OCI-LY7 (cell line): ENCODE results near the gene NOL9. TPM values are rescaled to one million over a fixed set of nuclear protein-coding genes. Genes with fewer than 3 reads are reported as not detected.

Experiments
- BruUV-seq: library from RNA; stranded (reverse); fragments of 400-500 nt; replicated peaks from 2 replicates; lab custom pipeline; 2021; lab: Mats Ljungman, UMichigan
- CTCF ChIA-PET: fragments of 300-600 bp; sonication (Branson Sonifier 250); formaldehyde crosslinking; loops from one replicate; lab custom pipeline; 2022; ENCODE audit warnings: antibody characterized with exemption; ENCODE audit not compliant: unreplicated experiment; lab: Charles Lee
- POLR2A ChIA-PET: fragments of 300-600 bp; sonication (Branson Sonifier 250); formaldehyde crosslinking; loops from one replicate; lab custom pipeline; 2022; ENCODE audit warnings: antibody characterized with exemption; lab: Charles Lee
- DNase-seq: peaks from one replicate; pipeline ENCODE4 v3.0.0-alpha.2; 2015; ENCODE audit warnings: low spot score
- H2AFZ ChIP-seq: fragments of 200-600 bp; sonication (generic), shearing (Covaris generic); 2 replicates; pipeline ENCODE4 v1.6.1; 2014; ENCODE audit warnings: mild to moderate bottlenecking, antibody characterized with exemption, low read length, moderate library complexity
- H3K27ac ChIP-seq: fragments of 200-600 bp; sonication (generic); 2 replicates; pipeline ENCODE4 v1.5.1; 2014; ENCODE audit warnings: mixed run types, low read depth, mild to moderate bottlenecking, moderate library complexity, low read length, inconsistent platforms; ENCODE audit not compliant: poor library complexity, severe bottlenecking
- H3K36me3 ChIP-seq: fragments of 200-600 bp; sonication (generic); 2 replicates; pipeline ENCODE4 v1.6.1; 2014; ENCODE audit warnings: mild to moderate bottlenecking, antibody characterized with exemption, low read length, moderate library complexity, mixed read lengths; ENCODE audit not compliant: insufficient read depth
- H3K4me1 ChIP-seq: fragments of 200-600 bp; sonication (generic); 2 replicates; pipeline ENCODE4 v1.5.1; 2014; ENCODE audit warnings: mild to moderate bottlenecking, low read length; ENCODE audit not compliant: insufficient read depth, poor library complexity, severe bottlenecking
- H3K4me2 ChIP-seq: fragments of 200-600 bp; sonication (generic); 2 replicates; pipeline ENCODE4 v1.6.1; 2014; ENCODE audit warnings: mild to moderate bottlenecking, low read length
- H3K4me3 ChIP-seq: fragments of 200-600 bp; sonication (generic); 2 replicates; pipeline ENCODE4 v1.5.1; 2014; ENCODE audit warnings: mild to moderate bottlenecking, low read depth, low read length; ENCODE audit not compliant: poor library complexity, severe bottlenecking
- H3K79me2 ChIP-seq: fragments of 200-600 bp; sonication (generic); 2 replicates; pipeline ENCODE4 v1.6.1; 2016; ENCODE audit warnings: low read depth, mild to moderate bottlenecking, low read length, moderate library complexity, mixed read lengths; ENCODE audit not compliant: insufficient read depth
- H3K9me2 ChIP-seq: fragments of 200-600 bp; sonication (generic); 2 replicates; pipeline ENCODE4 v1.6.1; 2016; ENCODE audit warnings: mild to moderate bottlenecking, low read length, mixed read lengths; ENCODE audit not compliant: insufficient read depth
- H3K9me3 ChIP-seq: fragments of 200-600 bp; sonication (generic); 2 replicates; pipeline ENCODE4 v1.6.1; 2014; ENCODE audit warnings: mild to moderate bottlenecking, mixed run types, low read length, mixed read lengths
- H4K20me1 ChIP-seq: fragments of 200-600 bp; sonication (generic); 2 replicates; pipeline ENCODE4 v1.6.1; 2014; ENCODE audit warnings: mild to moderate bottlenecking, antibody characterized with exemption, low read length, moderate library complexity, mixed read lengths; ENCODE audit not compliant: insufficient read depth
- EZH2phosphoT487 ChIP-seq: fragments of 200-600 bp; sonication (generic); IDR thresholded peaks from 2 replicates; pipeline ENCODE4 v1.6.1; 2018; ENCODE audit warnings: low read depth, borderline replicate concordance, mild to moderate bottlenecking, mixed run types, antibody characterized with exemption, low read length, moderate library complexity, mixed read lengths
- intact Hi-C: fragments of 100-400 bp; cut with micrococcal nuclease; formaldehyde crosslinking; loops from one replicate; pipeline ENCODE4 v1.10.0; 2022; ENCODE audit not compliant: unreplicated experiment
- total RNA-seq, 2 experiments: library from RNA; depleted of rRNA in 1 of 2; stranded (reverse); fragments of >200 nt in 1 of 2; shearing (Covaris generic) in 1 of 2; gene quantifications; 2 replicates each; pipeline ENCODE4 v1.2.3, GENCODE V29; 2014 to 2022
- TF ChIP-seq, protein P1 (sequence below): fragments of 200-600 bp; sonication (generic); conservative IDR thresholded peaks from 2 replicates; pipeline ENCODE4 v1.5.1; 2014; ENCODE audit warnings: mild to moderate bottlenecking, antibody characterized with exemption, low read length, moderate library complexity, mixed read lengths

NOL9 gene
- total RNA-seq, 2 experiments from 2014 or later = 39.1 to 58.8 TPM

DNA sequence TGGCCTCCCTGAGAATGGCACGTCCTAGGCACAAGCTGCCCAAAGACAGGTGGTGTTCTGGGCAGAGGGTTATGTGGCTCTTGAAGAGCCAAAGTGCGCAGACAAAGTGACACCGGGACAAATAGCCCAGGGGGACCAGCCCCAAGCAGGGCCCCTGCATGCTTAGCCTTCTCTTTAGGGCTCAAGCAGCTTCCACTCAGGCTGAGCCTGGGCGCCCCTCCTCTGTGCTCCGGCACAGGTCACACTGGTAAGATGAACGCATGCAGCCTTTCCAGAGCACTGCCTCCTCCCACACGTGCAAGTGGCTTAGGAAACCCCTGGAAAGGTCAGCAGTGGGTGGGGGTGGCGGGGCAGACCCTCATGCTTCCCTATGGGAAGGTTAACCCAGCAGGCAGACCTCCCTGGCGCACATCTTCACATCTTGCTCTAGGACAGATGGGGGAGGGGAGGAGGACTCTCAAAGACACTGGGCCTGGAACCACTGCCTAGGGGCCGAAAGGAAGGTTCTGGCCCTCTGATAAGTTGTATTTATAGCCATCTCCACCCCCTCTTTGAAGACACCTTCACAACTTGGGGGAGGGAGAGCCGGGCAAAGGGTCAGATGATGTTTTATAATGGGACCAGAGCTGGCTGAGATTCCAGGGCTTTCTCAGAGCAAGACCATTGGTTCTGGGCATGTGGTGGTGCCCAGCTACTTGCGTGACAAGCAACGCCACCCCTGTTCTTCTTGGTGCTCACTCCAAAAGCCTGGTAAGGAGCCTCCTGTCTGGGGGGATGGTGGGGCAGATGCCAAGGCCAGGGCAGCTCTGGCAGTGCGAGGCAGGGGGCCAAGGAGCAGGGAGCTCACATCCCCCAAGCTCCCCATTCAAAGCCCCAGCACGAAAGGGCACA lies 42.8 kb upstream of the NOL9 start:
- Histone ChIP-seq H3K4me1 (peaks cover 28% of the 10 kb centered on the region), H3K4me3 (no peak overlapping the region), H4K20me1 (no peaks in the 10 kb centered on the region), H3K4me2 (no peak overlapping the region), H2AFZ (no peak overlapping the region), H3K79me2 (no peaks in the 10 kb centered on the region), H3K27ac (no peak overlapping the region), H3K36me3 (peaks cover 36% of the 10 kb centered on the region; the same call in 1 of the 2 replicates), H3K9me2 (no peaks in the 10 kb centered on the region), H3K9me3 (no peaks in the 10 kb centered on the region)
- BruUV-seq = no TSS peak
- intact Hi-C loops = no loop called here
- TF ChIP-seq, protein P1, sequence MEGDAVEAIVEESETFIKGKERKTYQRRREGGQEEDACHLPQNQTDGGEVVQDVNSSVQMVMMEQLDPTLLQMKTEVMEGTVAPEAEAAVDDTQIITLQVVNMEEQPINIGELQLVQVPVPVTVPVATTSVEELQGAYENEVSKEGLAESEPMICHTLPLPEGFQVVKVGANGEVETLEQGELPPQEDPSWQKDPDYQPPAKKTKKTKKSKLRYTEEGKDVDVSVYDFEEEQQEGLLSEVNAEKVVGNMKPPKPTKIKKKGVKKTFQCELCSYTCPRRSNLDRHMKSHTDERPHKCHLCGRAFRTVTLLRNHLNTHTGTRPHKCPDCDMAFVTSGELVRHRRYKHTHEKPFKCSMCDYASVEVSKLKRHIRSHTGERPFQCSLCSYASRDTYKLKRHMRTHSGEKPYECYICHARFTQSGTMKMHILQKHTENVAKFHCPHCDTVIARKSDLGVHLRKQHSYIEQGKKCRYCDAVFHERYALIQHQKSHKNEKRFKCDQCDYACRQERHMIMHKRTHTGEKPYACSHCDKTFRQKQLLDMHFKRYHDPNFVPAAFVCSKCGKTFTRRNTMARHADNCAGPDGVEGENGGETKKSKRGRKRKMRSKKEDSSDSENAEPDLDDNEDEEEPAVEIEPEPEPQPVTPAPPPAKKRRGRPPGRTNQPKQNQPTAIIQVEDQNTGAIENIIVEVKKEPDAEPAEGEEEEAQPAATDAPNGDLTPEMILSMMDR = no peak
- TF ChIP-seq EZH2phosphoT487 = no peak
- no peak for DNase-seq
- POLR2A ChIA-PET = no interaction called here
- CTCF ChIA-PET = no interaction called here

DNA sequence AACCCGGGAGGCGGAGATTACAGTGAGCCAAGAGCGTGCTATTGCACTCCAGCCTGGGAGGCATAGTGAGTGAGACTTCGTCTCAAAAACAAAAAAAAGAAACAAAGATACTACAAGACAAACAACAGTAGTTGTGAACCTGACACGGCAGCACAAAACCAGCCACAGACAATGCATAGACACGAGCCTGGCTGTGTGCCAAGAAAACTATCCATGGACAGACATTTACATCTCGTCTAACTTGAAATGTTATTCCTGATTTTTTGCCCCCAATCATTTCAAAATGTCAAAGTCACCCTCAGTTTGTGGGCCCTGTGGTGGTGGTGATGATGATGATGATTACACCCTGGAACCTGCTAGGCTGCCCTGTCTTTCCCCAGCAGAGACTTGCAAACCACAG lies 42.0 kb upstream of the NOL9 start:
- H3K4me1 ChIP-seq = peaks cover 22% of the 10 kb centered on the region
- H3K36me3 ChIP-seq = peaks cover 36% of the 10 kb centered on the region; the same call in 1 of the 2 replicates
- H4K20me1 ChIP-seq = no peaks in the 10 kb centered on the region
- H2AFZ ChIP-seq = no peak overlapping the region
- no peak overlapping the region for H3K4me3 ChIP-seq
- H3K79me2 ChIP-seq = no peaks in the 10 kb centered on the region
- intact Hi-C loops = no loop called here
- BruUV-seq = no TSS peak
- no peak for DNase-seq
- H3K4me2 ChIP-seq = no peak overlapping the region
- no peaks in the 10 kb centered on the region for H3K9me2 ChIP-seq
- ChIA-PET POLR2A (no interaction called here), CTCF (no interaction called here)
- H3K27ac ChIP-seq = no peak overlapping the region
- H3K9me3 ChIP-seq = no peaks in the 10 kb centered on the region
- no peak for TF ChIP-seq EZH2phosphoT487
- TF ChIP-seq, protein P1 = no peak
